Stomach smooth muscle (tissue), 2 donors: ENCODE results near the gene ZNF575.
A peak's percentile ranks its signal among the peaks of the same experiment; 100 is the strongest.

Experiments
- H3K27ac ChIP-seq: one replicate; pipeline ENCODE4 v1.7.0; 2013; ENCODE audit warnings: mild to moderate bottlenecking, low read length, inconsistent platforms
- H3K27me3 ChIP-seq, 2 donors: one replicate each; pipeline ENCODE4 v1.7.0; 2013; ENCODE audit warnings: low read length in 2 of 2; ENCODE audit not compliant: insufficient read depth in 2 of 2, control insufficient read depth in 1 of 2
- H3K36me3 ChIP-seq, 2 donors: one replicate each; pipeline ENCODE4 v1.7.0; 2013; ENCODE audit warnings: low read length in 2 of 2; ENCODE audit not compliant: control insufficient read depth in 2 of 2, insufficient read depth in 2 of 2
- H3K4me1 ChIP-seq: one replicate; pipeline ENCODE4 v1.7.0; 2013; ENCODE audit warnings: low read length; ENCODE audit not compliant: control insufficient read depth, insufficient read depth
- H3K4me3 ChIP-seq, 2 donors: one replicate each; pipeline ENCODE4 v1.7.0; 2013; ENCODE audit warnings: low read length in 2 of 2
- H3K9ac ChIP-seq, 2 donors: one replicate each; pipeline ENCODE4 v1.7.0; 2013; ENCODE audit warnings: low read length in 2 of 2, mild to moderate bottlenecking in 1 of 2
- H3K9me3 ChIP-seq, 2 donors: one replicate each; pipeline ENCODE4 v1.7.0; 2013; ENCODE audit warnings: low read length in 2 of 2; ENCODE audit not compliant: control insufficient read depth in 2 of 2
- donor health status: healthy.
- donor health status: Pancreatic carcinoma.

ZNF575 gene

GRCh38 chr19:43574424-43575155 lies 41.6 kb downstream of the ZNF575 start:
- Histone ChIP-seq H3K4me1 (peaks cover 15% of the 10 kb centered on the region), H3K27me3 (no peaks in the 10 kb centered on the region), H3K36me3 (no peaks in the 10 kb centered on the region), H3K4me3 (peak overlapping the region; percentile 95 to 100), H3K9ac (peak overlapping the region; percentile 98 to 99), H3K27ac (peak overlapping the region; percentile 90), H3K9me3 (no peaks in the 10 kb centered on the region)

GRCh38 chr19:43575156-43575950 lies 42.4 kb downstream of the ZNF575 start, which contains the start of the genes PINLYP and XRCC1:
PINLYP (plus strand) TSS chr19:43575801; CDS start chr19:43577192, 1,391 bp downstream.
XRCC1 (minus strand) TSS chr19:43575527; CDS start chr19:43575458, 69 bp downstream.
- no peaks in the 10 kb centered on the region for H3K27me3 ChIP-seq
- H3K4me1 ChIP-seq = peaks cover 18% of the 10 kb centered on the region
- peak within 1 kb of the TSS; percentile 98 to 99 for H3K9ac ChIP-seq
- H3K27ac ChIP-seq = peak within 1 kb of the TSS; percentile 90
- no peaks in the 10 kb centered on the region for H3K36me3 ChIP-seq
- peak within 1 kb of the TSS; percentile 95 to 100 for H3K4me3 ChIP-seq
- no peaks in the 10 kb centered on the region for H3K9me3 ChIP-seq

DNA sequence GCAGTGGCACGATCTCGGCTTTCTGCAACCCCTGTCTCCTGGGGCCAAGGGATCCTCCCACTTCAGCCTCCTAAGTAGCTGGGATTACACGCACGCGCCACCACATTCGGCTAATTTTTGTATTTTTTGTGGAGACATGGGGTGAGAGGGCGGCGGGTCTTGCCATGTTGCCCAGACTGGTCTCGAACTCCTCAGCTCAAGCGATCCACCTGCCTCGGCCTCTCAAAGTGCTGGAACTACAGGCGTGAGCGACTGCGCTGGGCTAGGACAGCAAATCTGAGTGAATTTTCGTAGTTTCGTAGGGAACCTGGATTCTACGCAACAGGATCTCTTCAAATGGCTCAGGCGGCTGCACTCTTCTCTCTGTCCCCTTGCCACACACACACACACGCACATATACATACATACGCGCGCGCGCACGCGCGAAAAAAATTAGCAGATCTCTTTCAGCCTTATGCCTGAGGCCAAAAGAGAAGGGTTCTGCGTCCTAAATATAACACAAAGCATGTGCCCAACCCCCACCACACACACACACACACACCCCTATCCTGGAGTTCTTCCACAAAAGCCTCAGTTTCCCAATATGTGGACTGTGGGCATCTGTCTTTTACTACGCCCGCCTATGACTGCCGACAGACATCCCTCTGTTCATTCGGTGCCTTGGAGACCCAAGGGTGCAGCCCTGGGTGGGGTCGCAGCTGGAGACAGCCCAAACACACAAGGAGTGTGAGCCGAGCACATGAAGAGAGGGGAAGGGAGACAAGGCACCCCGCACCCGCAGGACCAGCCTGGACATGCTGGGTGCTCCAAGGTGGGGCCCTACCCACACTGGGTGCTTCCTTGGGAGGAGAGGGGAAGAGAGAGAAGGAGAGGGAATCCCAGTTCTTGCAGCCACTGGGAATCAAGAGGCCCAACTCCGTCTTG lies 43.2 kb downstream of the ZNF575 start:
- peak overlapping the region; percentile 37 for H3K27ac ChIP-seq
- H3K9ac ChIP-seq = peak overlapping the region in 1 of 2 donors; percentile 55
- no peaks in the 10 kb centered on the region for H3K36me3 ChIP-seq
- peak overlapping the region; percentile 59 to 69 for H3K4me3 ChIP-seq
- H3K27me3 ChIP-seq = no peaks in the 10 kb centered on the region
- peaks cover 22% of the 10 kb centered on the region for H3K4me1 ChIP-seq
- no peaks in the 10 kb centered on the region for H3K9me3 ChIP-seq

DNA sequence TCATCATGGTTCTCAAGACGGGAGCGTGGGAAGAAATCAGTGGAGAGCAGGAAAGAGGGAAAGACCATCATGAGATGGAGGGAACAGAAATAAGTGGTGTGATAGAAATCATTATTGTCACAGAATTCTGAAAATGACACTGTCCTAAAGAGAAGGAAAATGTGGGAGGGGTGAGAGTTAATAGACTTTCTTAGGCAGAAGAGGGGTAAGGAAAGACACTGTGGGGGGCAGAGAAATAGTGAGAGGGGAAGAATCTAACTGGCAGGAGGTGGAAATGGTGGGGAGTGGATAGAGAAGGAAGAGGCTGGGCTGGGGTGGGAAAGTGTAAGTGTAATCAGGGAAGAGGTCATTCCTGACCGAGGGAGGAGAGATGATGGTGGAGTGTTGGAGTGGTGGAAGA lies 45.8 kb downstream of the ZNF575 start:
- H3K27ac ChIP-seq = no peak overlapping the region
- no peak overlapping the region for H3K4me3 ChIP-seq
- no peak overlapping the region for H3K9ac ChIP-seq
- H3K9me3 ChIP-seq = no peaks in the 10 kb centered on the region
- peaks cover 29% of the 10 kb centered on the region for H3K4me1 ChIP-seq
- no peaks in the 10 kb centered on the region for H3K27me3 ChIP-seq
- no peaks in the 10 kb centered on the region for H3K36me3 ChIP-seq

DNA sequence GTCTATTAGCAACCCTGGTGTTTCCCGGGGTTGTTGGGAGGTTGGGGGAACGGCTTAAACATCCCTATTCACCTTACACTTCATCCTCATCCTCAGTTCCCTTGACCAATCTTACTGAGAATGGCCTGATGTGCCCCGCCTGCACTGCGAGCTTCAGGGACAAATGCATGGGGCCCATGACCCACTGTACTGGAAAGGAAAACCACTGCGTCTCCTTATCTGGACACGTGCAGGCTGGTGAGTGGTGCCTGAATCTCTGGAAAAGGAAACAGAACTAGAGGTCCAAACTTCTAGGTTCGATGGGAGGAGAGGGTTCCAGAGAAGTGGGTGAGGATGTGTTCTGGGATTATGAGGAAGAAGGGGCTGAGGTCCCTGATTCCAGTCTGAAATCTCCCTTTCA lies 48.5 kb downstream of the ZNF575 start:
- Histone ChIP-seq H3K4me3 (peak overlapping the region; percentile 83 to 91), H3K9me3 (no peaks in the 10 kb centered on the region), H3K4me1 (peaks cover 17% of the 10 kb centered on the region), H3K27ac (peak overlapping the region; percentile 41), H3K36me3 (peaks cover 3 to 5% of the 10 kb centered on the region in 2 donors), H3K27me3 (no peaks in the 10 kb centered on the region), H3K9ac (peak overlapping the region; percentile 47 to 82)

DNA sequence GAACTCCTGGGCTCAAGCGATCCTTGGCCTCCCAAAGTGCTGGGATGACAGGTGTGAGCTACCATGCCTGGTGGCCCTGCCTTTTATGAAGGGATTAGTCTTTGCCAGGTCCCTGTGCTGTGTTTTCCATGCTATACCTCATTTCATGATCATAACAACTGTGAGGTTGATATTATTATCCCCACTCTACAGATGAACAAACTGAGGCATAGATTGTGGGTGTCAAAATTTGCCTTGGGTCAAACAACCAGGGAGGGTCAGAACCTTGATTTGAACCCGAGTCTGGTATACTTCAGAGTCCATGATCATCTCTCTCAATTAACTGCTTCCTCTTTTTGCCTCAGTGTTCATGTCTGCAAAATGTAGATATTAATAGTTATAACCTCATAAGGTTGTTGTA lies 49.5 kb downstream of the ZNF575 start:
- Histone ChIP-seq H3K9me3 (no peaks in the 10 kb centered on the region), H3K36me3 (peaks cover 5 to 6% of the 10 kb centered on the region in 2 donors), H3K27ac (peak overlapping the region; percentile 18)

GRCh38 chr19:43584484-43584883 lies 51.5 kb downstream of the ZNF575 start:
- H3K9ac ChIP-seq = no peak overlapping the region
- H3K4me1 ChIP-seq = peaks cover 15% of the 10 kb centered on the region
- H3K36me3 ChIP-seq = peaks cover 5 to 10% of the 10 kb centered on the region in 2 donors
- H3K4me3 ChIP-seq = no peak overlapping the region
- no peak overlapping the region for H3K27ac ChIP-seq
- no peaks in the 10 kb centered on the region for H3K9me3 ChIP-seq
- H3K27me3 ChIP-seq = no peaks in the 10 kb centered on the region

More for the DNA sequence above, 49.5 kb downstream of the ZNF575 start:
- Histone ChIP-seq H3K4me1 (peaks cover 15% of the 10 kb centered on the region), H3K4me3 (no peak overlapping the region), H3K9ac (no peak overlapping the region), H3K27me3 (no peaks in the 10 kb centered on the region)
